Heart left ventricle (tissue), 13 donors: ENCODE data around the gene BRINP1.

Experiments used
- POLR2A ChIP-seq, 2 donors: fragments of 450-650 bp; IDR thresholded peaks; one replicate each; pipeline ENCODE4 v1.6.1; 2017; ENCODE audit warnings: antibody characterized with exemption in 2 of 2, mild to moderate bottlenecking in 2 of 2, moderate library complexity in 2 of 2
- TF ChIP-seq, protein P1 (sequence below), 12 donors: fragments of 200-600 bp; sonication (generic) in 4 of 12; IDR thresholded peaks; one replicate each; pipeline versions ENCODE4 v1.5.0 to v1.8.0; 2018 to 2022; ENCODE audit warnings: antibody characterized with exemption in 12 of 12, mild to moderate bottlenecking in 5 of 12
- donor health status: ischemic (EF 13 %, LVEDD 7.1; RV severe dilation, severe dysfunction).
- donor health status: DM: no; HTN: yes; CAD: no.
- donor health status: DM: no; HTN: no; CAD: no.
- donor health status: ischemic (EF 25% LVEDD 6.9; RV normal size, moderate dysfunction).
- donor health status: ischemic (EF 25% LVEDD 5.7; RV mildly dilated, moderate dysfunction).
- donor health status: ischemic (EF 35%, LVEDD 5.7; RV mildly dilated, moderate dysfunction).
- donor health status: nonischemic (EF 11% LVEDD 7.7; RV severe dilation, severe dysfunction).
- donor health status: DM: yes; HTN: yes; CAD: no.
- donor health status: PGD.
- donor health status: ischemic (EF 29% LVEDD 5.4; RV normal size, mild dysfunction).
- donor health status: nonischemic (EF 23%, LVEDD 6.1; RV moderate dilation, normal function).

DNA sequence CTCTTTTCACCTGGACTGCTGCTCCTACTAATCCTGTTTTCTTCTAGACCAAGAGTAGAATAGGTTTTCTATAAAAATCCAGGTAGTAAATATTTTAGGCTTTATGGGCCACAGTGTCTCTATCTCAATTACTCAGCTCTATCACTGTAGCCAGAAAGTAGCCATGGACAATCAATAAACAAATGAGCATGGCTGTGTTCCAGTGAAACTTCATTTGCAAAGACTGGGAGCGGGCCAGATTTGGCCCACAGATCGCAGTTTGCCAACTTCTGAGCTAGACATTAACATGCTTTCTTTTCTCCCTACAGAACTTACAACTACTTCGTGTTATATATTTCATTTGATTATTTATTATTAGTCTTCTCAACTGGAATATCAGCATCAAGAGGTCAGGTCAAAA, 30.2 kb downstream of the BRINP1 start:
- no peak for TF ChIP-seq POLR2A (IDR thresholded peaks at IDR 0.05)
- TF ChIP-seq, protein P1, sequence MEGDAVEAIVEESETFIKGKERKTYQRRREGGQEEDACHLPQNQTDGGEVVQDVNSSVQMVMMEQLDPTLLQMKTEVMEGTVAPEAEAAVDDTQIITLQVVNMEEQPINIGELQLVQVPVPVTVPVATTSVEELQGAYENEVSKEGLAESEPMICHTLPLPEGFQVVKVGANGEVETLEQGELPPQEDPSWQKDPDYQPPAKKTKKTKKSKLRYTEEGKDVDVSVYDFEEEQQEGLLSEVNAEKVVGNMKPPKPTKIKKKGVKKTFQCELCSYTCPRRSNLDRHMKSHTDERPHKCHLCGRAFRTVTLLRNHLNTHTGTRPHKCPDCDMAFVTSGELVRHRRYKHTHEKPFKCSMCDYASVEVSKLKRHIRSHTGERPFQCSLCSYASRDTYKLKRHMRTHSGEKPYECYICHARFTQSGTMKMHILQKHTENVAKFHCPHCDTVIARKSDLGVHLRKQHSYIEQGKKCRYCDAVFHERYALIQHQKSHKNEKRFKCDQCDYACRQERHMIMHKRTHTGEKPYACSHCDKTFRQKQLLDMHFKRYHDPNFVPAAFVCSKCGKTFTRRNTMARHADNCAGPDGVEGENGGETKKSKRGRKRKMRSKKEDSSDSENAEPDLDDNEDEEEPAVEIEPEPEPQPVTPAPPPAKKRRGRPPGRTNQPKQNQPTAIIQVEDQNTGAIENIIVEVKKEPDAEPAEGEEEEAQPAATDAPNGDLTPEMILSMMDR (IDR thresholded peaks at IDR 0.05): no peak
